WI38 (cell line): ENCODE data around the gene ZNF800.
"Not testable (repeated sequence)": the region's sequence is repeated elsewhere in the genome, so short reads cannot be mapped to it uniquely, and the experiment has no call there.

Source experiments
- H3K4me3 ChIP-seq: 2 replicates; pipeline ENCODE4 v1.5.1; 2011; ENCODE audit warnings: low read depth, mild to moderate bottlenecking, control low read depth, low read length
- TF ChIP-seq, protein P1 (sequence below): IDR thresholded peaks from 2 replicates; pipeline ENCODE4 v1.5.1; 2012; ENCODE audit warnings: low read depth, mild to moderate bottlenecking, control low read depth, low read length

ZNF800 gene

DNA sequence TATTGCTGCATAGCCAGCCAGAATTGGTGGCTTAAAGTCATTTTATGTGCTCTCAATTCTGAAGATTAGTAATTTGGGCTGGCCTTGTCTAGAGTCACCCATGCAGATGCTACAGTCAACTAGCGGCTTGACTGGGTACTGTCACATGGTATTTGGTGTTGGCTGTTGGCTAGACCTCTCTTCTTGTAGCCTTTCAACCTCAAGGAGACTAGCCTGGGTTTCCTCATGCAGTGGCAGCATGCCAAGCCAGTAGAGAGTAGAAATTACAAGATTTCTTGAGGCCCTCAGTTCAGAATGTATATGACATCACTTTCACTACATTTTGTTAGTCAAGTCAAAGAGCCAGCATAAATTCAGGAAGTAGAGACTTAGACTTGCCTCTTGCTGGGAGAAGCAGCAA, 3.7 kb upstream of the ZNF800 start:
- no peak overlapping the region for H3K4me3 ChIP-seq
- TF ChIP-seq, protein P1, sequence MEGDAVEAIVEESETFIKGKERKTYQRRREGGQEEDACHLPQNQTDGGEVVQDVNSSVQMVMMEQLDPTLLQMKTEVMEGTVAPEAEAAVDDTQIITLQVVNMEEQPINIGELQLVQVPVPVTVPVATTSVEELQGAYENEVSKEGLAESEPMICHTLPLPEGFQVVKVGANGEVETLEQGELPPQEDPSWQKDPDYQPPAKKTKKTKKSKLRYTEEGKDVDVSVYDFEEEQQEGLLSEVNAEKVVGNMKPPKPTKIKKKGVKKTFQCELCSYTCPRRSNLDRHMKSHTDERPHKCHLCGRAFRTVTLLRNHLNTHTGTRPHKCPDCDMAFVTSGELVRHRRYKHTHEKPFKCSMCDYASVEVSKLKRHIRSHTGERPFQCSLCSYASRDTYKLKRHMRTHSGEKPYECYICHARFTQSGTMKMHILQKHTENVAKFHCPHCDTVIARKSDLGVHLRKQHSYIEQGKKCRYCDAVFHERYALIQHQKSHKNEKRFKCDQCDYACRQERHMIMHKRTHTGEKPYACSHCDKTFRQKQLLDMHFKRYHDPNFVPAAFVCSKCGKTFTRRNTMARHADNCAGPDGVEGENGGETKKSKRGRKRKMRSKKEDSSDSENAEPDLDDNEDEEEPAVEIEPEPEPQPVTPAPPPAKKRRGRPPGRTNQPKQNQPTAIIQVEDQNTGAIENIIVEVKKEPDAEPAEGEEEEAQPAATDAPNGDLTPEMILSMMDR: no peak

DNA sequence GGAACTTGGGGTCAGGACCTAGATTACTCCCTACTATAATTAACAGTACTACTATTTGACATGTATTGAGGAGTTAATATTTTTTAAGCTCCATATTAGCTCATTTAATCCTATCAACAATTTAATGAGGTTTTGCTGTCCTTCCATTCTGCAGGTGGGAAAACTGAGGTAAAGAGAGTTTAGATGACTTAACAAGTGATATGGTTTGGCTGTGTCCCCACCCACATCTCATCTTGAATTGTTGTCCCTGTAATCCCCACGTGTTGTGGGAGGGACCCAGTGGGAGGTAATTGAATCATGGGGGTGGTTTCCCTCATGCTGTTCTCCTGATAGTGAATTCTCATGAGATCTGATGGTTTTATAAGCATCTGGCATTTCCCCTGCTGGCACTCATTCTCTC, 2.6 kb upstream of the ZNF800 start:
- H3K4me3 ChIP-seq: not testable (repeated sequence)

DNA sequence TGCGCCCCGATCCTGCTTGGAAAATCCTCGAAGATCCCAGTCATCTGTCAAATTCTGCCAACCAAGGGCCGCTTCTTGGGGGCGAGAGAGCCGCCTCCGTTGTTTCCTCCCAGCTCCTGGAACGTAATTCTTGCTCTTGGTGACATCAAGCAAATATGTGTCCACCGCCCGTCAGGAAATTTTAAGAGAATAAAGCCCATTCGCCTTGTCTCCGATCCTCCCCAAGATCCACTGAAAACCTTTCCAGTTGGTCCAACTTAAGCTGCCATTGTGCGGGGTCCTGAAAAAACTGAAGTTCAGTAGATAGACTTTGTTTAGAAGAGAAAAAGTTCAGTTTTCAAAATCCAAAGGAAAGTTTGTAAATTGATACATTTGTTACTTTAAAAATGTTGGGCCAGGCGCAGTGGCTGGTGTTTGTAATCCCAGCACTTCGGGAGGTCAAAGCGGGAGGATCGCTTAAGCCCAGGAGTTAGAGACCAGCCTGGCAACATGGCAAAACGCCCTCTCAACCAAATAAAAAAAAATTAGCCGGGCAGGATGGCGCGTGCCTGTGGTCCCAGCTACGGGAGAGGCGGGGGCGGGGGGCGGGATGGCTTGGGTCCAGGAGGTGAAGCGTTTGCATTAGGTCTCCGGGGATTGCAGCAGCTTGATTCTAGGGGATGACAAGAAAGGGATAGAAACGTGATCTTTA, 1.0 kb upstream of the ZNF800 start:
- H3K4me3 ChIP-seq: peak overlapping the region; percentile 92

DNA sequence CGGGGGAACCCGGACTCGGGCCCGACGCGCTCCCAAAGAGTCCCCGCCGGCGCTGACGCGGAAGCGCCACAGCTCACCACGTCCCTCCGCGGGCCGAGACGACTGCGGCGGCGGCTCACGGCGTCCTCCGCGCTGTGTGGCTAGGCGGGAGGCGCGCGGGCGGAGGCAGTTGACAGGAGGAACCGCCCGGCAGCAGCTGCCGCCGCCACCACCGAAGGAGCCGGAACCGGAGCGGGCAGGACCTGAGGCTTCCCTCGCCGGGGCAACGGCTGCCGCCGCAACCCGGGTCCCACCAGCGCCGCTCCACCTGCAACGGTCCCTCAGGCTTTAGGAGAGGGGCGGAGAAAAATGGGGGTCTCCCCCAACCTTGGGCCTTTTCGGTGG, 334 bp downstream of the ZNF800 start:
- H3K4me3 ChIP-seq: peak overlapping the region; percentile 92
- TF ChIP-seq, protein P1: no peak

More for the DNA sequence above, 1.0 kb upstream of the ZNF800 start:
- TF ChIP-seq, protein P1: no peak

DNA sequence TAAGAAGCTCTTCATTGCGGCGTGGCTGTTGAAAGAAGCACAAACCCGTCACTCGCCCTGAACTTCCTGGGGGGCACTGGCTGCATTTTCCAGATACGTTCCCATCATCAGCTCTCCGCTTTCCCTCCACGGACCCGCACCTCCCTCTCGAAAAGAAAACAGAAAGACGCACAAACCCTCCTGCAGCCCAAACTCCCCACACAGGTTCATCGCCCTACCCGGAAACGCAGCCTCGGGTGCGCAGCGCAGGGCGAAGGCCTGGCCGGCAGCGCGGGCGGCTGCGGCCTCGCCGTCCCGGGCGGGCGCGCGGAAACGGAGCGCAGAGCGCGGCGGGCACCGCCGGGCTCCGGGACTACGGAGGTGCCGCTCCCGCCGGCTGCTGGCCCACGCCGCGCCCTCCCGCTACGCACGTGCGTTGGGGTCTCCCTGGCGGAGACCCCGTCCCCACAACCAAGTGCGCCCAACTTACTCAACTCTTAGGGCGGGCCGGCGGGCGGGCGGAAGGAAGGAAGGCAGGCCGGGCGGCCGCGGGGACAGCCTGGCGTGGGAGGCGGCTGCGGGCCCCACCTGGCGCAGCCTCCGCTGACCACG, 822 bp downstream of the ZNF800 start:
- peak overlapping the region; percentile 92 for H3K4me3 ChIP-seq
- TF ChIP-seq, protein P1: no peak

DNA sequence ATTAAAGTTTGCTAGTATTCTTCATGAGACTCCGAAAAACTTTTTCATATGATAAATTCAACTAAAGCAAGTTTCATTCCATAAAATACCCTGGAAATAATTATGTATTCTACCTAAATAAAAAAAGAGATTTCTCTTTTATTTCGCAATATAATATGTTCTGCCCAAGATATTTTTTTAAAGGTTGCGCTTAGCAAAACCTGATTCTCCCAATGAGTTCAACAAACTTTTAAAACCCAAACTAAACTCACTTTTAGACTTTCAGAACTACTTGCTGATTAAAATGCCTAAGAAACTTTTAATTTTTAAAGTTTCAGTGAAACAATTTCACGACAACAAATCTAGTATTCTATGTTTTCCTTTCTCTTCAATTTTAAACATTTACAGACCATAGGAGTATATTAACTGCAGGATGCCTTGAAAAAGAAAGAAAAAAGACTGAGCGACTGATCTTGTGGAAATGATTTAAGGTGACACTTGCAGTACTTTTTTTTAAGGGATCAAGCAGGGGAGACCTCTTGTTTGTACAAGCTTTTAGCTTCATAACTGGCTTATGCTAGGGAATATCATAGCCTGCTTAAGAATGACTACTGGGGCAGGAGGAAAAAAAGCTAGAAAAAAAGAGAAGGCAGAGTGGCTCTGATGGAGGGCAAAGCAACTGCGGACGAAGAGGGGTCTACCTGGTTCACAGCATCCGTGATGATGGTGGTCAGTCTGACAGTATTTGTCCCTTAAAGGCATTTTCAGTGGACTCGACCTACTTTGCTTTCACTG, 1.5 kb downstream of the ZNF800 start:
- TF ChIP-seq, protein P1: no peak
- H3K4me3 ChIP-seq: peak overlapping the region; percentile 92

DNA sequence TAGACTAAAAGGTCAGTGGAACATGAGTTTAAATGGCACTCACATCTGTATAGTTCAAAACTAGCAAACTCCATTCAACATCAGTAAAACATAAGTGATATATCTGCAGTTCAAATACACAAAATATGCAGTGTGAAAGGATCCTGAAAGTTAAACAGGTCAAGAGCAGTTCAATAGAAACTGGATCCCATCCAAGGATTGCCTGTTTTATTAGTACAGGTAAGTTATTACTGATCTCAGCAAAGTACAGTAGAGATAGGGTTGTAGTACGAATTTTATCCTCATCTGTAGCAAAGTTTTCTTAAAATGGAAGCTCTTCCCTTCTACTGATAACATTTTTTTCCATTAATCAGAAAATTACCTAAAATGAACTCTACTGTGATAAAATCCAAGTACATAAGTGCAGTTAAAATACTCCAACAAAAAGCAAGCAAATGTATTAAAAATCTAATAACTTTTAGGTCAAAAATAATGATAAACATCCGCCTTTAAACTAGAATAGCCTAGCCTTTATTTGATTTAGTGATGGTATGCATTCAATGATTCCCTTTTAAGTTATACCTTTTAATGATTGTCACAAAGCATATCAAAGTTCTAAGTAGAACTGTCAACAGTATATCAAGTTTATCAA, 2.2 kb downstream of the ZNF800 start:
- H3K4me3 ChIP-seq: no peak overlapping the region
- TF ChIP-seq, protein P1: no peak
